HepG2 (cell line): ENCODE results near the gene ABCA13. TPM values are rescaled to one million over a fixed set of nuclear protein-coding genes. Genes with fewer than 3 reads are reported as not detected.

Experiments used
- ATAC-seq: fragments of 200-7000 bp; cut with Tn5 transposase; 3 replicates; pipeline ENCODE4 v1.9.1; 2020; ENCODE audit warnings: mild to moderate bottlenecking, moderate library complexity
- BruUV-seq: library from RNA; stranded (reverse); fragments of 400-500 nt; replicated peaks from 2 replicates; lab custom pipeline; 2021; lab: Mats Ljungman, UMichigan
- CTCF ChIA-PET: fragments of 300-600 bp; formaldehyde crosslinking; extraction: SDS; loops from one replicate; lab custom pipeline; 2021; ENCODE audit warnings: low total read pairs, inconsistent platforms, low intra/inter-chr PET ratio; lab: Yijun Ruan, JAX
- POLR2A ChIA-PET: fragments of 350-600 bp; sonication (Branson Sonifier 250); formaldehyde crosslinking; loops from one replicate; lab custom pipeline; 2020; ENCODE audit warnings: antibody characterized with exemption, inconsistent platforms; lab: Yijun Ruan, JAX
- DNase-seq: peaks from one replicate; pipeline ENCODE4 v3.0.0-alpha.2; 2015; ENCODE audit warnings: low spot score
- FAIRE-seq: peaks from 3 replicates; lab custom pipeline; 2011; peaks lifted over from hg19 to GRCh38; lab: Jason Lieb, UNC
- H2AFZ ChIP-seq: one replicate; pipeline ENCODE4 v1.6.1; 2011; ENCODE audit warnings: low read length, inconsistent platforms
- H3K27ac ChIP-seq: fragments of 300-600 bp; 3 replicates; pipeline ENCODE4 v1.8.0; 2011; ENCODE audit warnings: mixed run types, mild to moderate bottlenecking, mixed read lengths, low read length, inconsistent platforms; ENCODE audit not compliant: insufficient read depth; ENCODE audit errors: extremely low read length
- H3K27me3 ChIP-seq, 2 experiments: fragments of 200-600 bp in 1 of 2; 2 replicates in 1 of 2; 3 replicates in 1 of 2; pipeline versions ENCODE4 v1.6.0 to v1.8.0; 2011; ENCODE audit warnings: low read length in 2 of 2, mild to moderate bottlenecking in 2 of 2, moderate library complexity in 2 of 2, inconsistent platforms in 1 of 2; ENCODE audit not compliant: insufficient read depth in 2 of 2, control insufficient read depth in 1 of 2
- H3K36me3 ChIP-seq, 2 experiments: fragments of 200-600 bp in 1 of 2; replicated peaks in 1 of 2; 2 replicates in 1 of 2; 3 replicates in 1 of 2; pipeline versions ENCODE4 v1.5.1 to v1.8.0; 2011; ENCODE audit warnings: low read length in 2 of 2, inconsistent platforms in 1 of 2; ENCODE audit not compliant: insufficient read depth in 2 of 2, control insufficient read depth in 1 of 2
- H3K4me1 ChIP-seq: 2 replicates; pipeline ENCODE4 v1.5.1; 2012; ENCODE audit warnings: low read length, inconsistent platforms; ENCODE audit not compliant: insufficient read depth
- H3K4me2 ChIP-seq: 2 replicates; pipeline ENCODE4 v1.6.0; 2011; ENCODE audit warnings: low read depth, low read length, inconsistent platforms
- H3K4me3 ChIP-seq, 3 experiments: fragments of 200-600 bp in 1 of 3; sonication (generic), shearing (Covaris generic) in 1 of 3; replicated peaks in 1 of 3; 2 replicates each; pipeline ENCODE4 v1.5.1; 2011 to 2016; ENCODE audit warnings: low read length in 3 of 3, inconsistent platforms in 2 of 3, low read depth in 2 of 3, mild to moderate bottlenecking in 2 of 3, control low read depth in 1 of 3, mixed read lengths in 1 of 3; ENCODE audit not compliant: insufficient read depth in 1 of 3
- H3K79me2 ChIP-seq: one replicate; pipeline ENCODE4 v1.6.1; 2011; ENCODE audit warnings: low read length, inconsistent platforms; ENCODE audit not compliant: insufficient read depth
- H3K9ac ChIP-seq: 2 replicates; pipeline ENCODE4 v1.6.0; 2011; ENCODE audit warnings: mild to moderate bottlenecking, low read depth, low read length, inconsistent platforms; ENCODE audit not compliant: insufficient read depth
- H3K9me3 ChIP-seq: 2 replicates; pipeline ENCODE4 v1.5.1; 2012; ENCODE audit warnings: mild to moderate bottlenecking, low read length
- H4K20me1 ChIP-seq: 2 replicates; pipeline ENCODE4 v1.6.0; 2011; ENCODE audit warnings: inconsistent platforms, mild to moderate bottlenecking, low read length, moderate library complexity; ENCODE audit not compliant: insufficient read depth
- HMG20A ChIP-seq: IDR thresholded peaks from 2 replicates; pipeline ENCODE4 v1.6.1; 2016; ENCODE audit warnings: borderline replicate concordance
- MAZ ChIP-seq, 2 experiments: sonication (generic) in 1 of 2; formaldehyde crosslinking in 1 of 2; IDR thresholded peaks; 2 replicates each; pipeline versions ENCODE4 v1.5.0 to v1.6.1; 2012 to 2020; ENCODE audit warnings: low read depth in 2 of 2, mild to moderate bottlenecking in 2 of 2, borderline replicate concordance in 1 of 2, improper control_type of control experiment in 1 of 2, low read length in 1 of 2, missing genetic modification reagents in 1 of 2, moderate library complexity in 1 of 2
- NFYC ChIP-seq: IDR thresholded peaks from 2 replicates; pipeline ENCODE4 v1.6.1; 2016; ENCODE audit warnings: missing genetic modification reagents, missing compliant biosample characterization
- SMC3 ChIP-seq: IDR thresholded peaks from 2 replicates; pipeline ENCODE4 v1.6.1; 2011; ENCODE audit warnings: low read length, improper control_type of control experiment
- ZNF12 ChIP-seq: sonication (generic); formaldehyde crosslinking; IDR thresholded peaks from 2 replicates; pipeline ENCODE4 v1.5.0; 2020; ENCODE audit warnings: missing genetic modification reagents
- ZNF432 ChIP-seq: sonication (generic); formaldehyde crosslinking; IDR thresholded peaks from 2 replicates; pipeline ENCODE4 v1.5.0; 2020; ENCODE audit warnings: missing genetic modification reagents, mild to moderate bottlenecking, borderline replicate concordance
- ZNF646 ChIP-seq: sonication (generic); formaldehyde crosslinking; IDR thresholded peaks from 2 replicates; pipeline ENCODE4 v1.9.0; 2021; ENCODE audit warnings: mild to moderate bottlenecking, missing genetic modification reagents
- ZSCAN12 ChIP-seq: sonication (generic); formaldehyde crosslinking; IDR thresholded peaks from 2 replicates; pipeline ENCODE4 v1.9.0; 2021; ENCODE audit warnings: mild to moderate bottlenecking, missing genetic modification reagents
- WGBS: methylation state at CpG from one replicate; pipeline ENCODE4 v1.1.6; 2017; ENCODE audit warnings: low lambda C conversion rate; 5-methylcytosine and 5-hydroxymethylcytosine counted together
- in situ Hi-C: cut with HindIII; loops from 2 replicates; pipeline ENCODE4 v1.10.0; 2017; ENCODE audit warnings: low pct_unique_long_range_greater_than_20kb; ENCODE audit not compliant: extremely low pct_ligation_motif_present
- intact Hi-C: fragments of 100-400 bp; cut with micrococcal nuclease; formaldehyde crosslinking; loops from one replicate; pipeline ENCODE4 v1.10.0; 2022; ENCODE audit not compliant: unreplicated experiment
- polyA plus RNA-seq, 8 experiments: library from polyadenylated mRNA; depleted of rRNA in 3 of 8; stranded (reverse) in 7 of 8; unstranded in 1 of 8; fragments of >200 nt; fragmentation: Illumina TruSeq in 4 of 8; extraction: Trizol in 4 of 8; gene quantifications; 2 replicates each; pipeline versions ENCODE4 v1.2.1 to v1.2.3, GENCODE V29; 2011 to 2016; ENCODE audit warnings: low read depth in 4 of 8, missing spikeins in 1 of 8, mixed read lengths in 1 of 8; ENCODE audit not compliant: insufficient read depth in 1 of 8
- total RNA-seq, 5 experiments: library from RNA; depleted of rRNA; stranded (reverse); fragments of >200 nt; fragmentation: Illumina TruSeq; extraction: Trizol; gene quantifications; 2 replicates each; pipeline ENCODE4 v1.2.3, GENCODE V29; 2016; ENCODE audit warnings: low read depth in 1 of 5
- TF ChIP-seq, protein P1 (sequence below): sonication (generic); formaldehyde crosslinking; IDR thresholded peaks from 2 replicates; pipeline ENCODE4 v1.5.0; 2020; ENCODE audit warnings: mild to moderate bottlenecking, missing genetic modification reagents, moderate library complexity

The ABCA13 gene
- total and polyA plus RNA-seq, 2 of the 13 experiments (the other 11 are each of a cell fraction or from before 2014, with no cell fraction given), result 0.03 TPM; not detected in 1

DNA sequence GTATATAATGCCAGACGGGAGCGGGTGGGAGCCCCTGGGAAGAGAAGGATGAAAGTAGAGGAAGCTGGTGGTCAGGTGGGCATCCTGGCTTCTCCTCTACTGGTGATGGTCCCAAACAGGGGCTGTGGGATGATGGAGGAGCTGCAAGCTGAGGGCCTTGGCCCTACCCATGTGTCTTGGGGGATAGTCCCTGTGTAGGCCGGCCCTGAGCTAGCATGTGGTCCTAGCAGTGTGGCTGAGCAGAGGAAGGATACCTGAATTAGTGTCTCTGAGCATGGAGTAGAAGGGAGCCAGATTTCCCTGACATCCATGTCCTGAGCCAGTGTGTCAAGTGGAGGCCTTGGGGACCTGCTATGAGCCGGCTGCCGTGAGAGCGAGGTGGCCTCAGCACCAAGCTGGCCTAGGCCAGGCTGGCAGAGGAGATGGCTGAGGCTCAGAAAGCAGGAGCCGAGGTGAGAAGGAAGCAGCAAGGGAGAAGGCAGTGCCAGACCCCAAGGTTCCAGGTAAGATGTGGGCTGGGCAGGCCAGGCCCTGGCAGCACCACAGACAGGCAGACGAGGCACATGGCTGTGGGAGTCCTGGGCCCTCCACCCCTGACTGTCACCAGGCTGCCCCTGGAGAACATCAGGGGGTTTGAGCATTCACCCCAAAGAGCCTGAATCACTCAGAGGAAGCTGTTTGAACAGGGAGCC lies 150.2 kb downstream of the ABCA13 start (continued):
- TF ChIP-seq HMG20A (CRISPR knock-in tag), result no peak
- no peak for TF ChIP-seq MAZ (IDR thresholded peaks at IDR 0.05; ENCODE audit: borderline replicate concordance, low read depth, low read length)
- TF ChIP-seq MAZ (CRISPR knock-in tag; IDR thresholded peaks at IDR 0.05; ENCODE audit: low read depth), result no peak
- no peak for TF ChIP-seq ZNF432 (CRISPR knock-in tag)
- TF ChIP-seq, all 625 proteins: peak for 0

GRCh38 chr7:48337012-48337621 lies 165.9 kb downstream of the ABCA13 start:
- no peaks in the 10 kb centered on the region for H3K36me3 ChIP-seq
- H3K9me3 ChIP-seq, result no peaks in the 10 kb centered on the region
- in situ Hi-C loops (no loop called here), intact Hi-C loops (loop anchor here (1.0 kb wide), 1 partner anchor 538 kb away; no protein-coding TSS in a partner anchor)
- H3K4me3 ChIP-seq, result no peak overlapping the region
- POLR2A ChIA-PET, result no interaction called here
- no peak overlapping the region for H3K27ac ChIP-seq
- H4K20me1 ChIP-seq, result no peaks in the 10 kb centered on the region
- no peaks in the 10 kb centered on the region for H3K27me3 ChIP-seq
- H3K4me1 ChIP-seq, result no peaks in the 10 kb centered on the region
- no peaks in the 10 kb centered on the region for H3K79me2 ChIP-seq
- DNase-seq (peak; percentile 10), ATAC-seq (peak; percentile 86), FAIRE-seq (peak; percentile 50)
- 5% methylated on average over 5 of the region's 5 CpGs for WGBS
- CTCF ChIA-PET, result no interaction called here
- no TSS peak for BruUV-seq
- H3K4me2 ChIP-seq, result no peak overlapping the region
- H3K9ac ChIP-seq, result no peak overlapping the region
- no peak overlapping the region for H2AFZ ChIP-seq
- TF ChIP-seq ZNF12 (CRISPR knock-in tag) (no peak), NFYC (no peak), ZSCAN12 (CRISPR knock-in tag) (no peak), SMC3 (peak; percentile 18; the same call in 1 of the 2 replicates), ZNF646 (CRISPR knock-in tag) (no peak)
- TF ChIP-seq, protein P1, sequence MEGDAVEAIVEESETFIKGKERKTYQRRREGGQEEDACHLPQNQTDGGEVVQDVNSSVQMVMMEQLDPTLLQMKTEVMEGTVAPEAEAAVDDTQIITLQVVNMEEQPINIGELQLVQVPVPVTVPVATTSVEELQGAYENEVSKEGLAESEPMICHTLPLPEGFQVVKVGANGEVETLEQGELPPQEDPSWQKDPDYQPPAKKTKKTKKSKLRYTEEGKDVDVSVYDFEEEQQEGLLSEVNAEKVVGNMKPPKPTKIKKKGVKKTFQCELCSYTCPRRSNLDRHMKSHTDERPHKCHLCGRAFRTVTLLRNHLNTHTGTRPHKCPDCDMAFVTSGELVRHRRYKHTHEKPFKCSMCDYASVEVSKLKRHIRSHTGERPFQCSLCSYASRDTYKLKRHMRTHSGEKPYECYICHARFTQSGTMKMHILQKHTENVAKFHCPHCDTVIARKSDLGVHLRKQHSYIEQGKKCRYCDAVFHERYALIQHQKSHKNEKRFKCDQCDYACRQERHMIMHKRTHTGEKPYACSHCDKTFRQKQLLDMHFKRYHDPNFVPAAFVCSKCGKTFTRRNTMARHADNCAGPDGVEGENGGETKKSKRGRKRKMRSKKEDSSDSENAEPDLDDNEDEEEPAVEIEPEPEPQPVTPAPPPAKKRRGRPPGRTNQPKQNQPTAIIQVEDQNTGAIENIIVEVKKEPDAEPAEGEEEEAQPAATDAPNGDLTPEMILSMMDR (CRISPR knock-in tag), result peak; percentile 48
